Chondrocyte (in vitro differentiated cells): ENCODE results near the gene PTPRN2. TPM values are rescaled to one million over a fixed set of nuclear protein-coding genes. Genes with fewer than 3 reads are reported as not detected.

Experiments used
- DNase-seq: peaks from one replicate; pipeline ENCODE4 v3.0.0; 2021; ENCODE audit warnings: mixed read lengths, low spot score
- H3K27ac Mint-ChIP-seq: one replicate; pipeline ENCODE4 v1.8.0; 2021; ENCODE audit warnings: mild to moderate bottlenecking, moderate library complexity, mixed read lengths; ENCODE audit not compliant: unreplicated experiment
- H3K27me3 Mint-ChIP-seq: 2 replicates; pipeline ENCODE4 v1.8.0; 2021; ENCODE audit warnings: low read depth, mixed read lengths
- H3K36me3 Mint-ChIP-seq: 2 replicates; pipeline ENCODE4 v1.8.0; 2021; ENCODE audit warnings: low read depth, mixed read lengths
- H3K4me1 Mint-ChIP-seq: 2 replicates; pipeline ENCODE4 v1.8.0; 2021; ENCODE audit warnings: low read depth, mild to moderate bottlenecking, mixed read lengths
- H3K4me3 Mint-ChIP-seq: one replicate; pipeline ENCODE4 v1.8.0; 2021; ENCODE audit warnings: mild to moderate bottlenecking, moderate library complexity, mixed read lengths; ENCODE audit not compliant: unreplicated experiment
- H3K9me3 Mint-ChIP-seq: 2 replicates; pipeline ENCODE4 v1.8.0; 2021; ENCODE audit warnings: low read depth, mixed read lengths
- CTCF ChIP-seq: fragments of 200-600 bp; sonication (generic); IDR thresholded peaks from 2 replicates; pipeline ENCODE4 v1.5.0; 2021; ENCODE audit warnings: antibody characterized with exemption, mild to moderate bottlenecking, moderate library complexity
- total RNA-seq: library from RNA; stranded (reverse); gene quantifications from 3 replicates; pipeline ENCODE4 v1.2.1, GENCODE V29; 2021

PTPRN2 gene
- total RNA-seq, 1 donor from 2014 or later: 0.30 TPM

- no peaks in the 10 kb centered on the region for H3K36me3 Mint-ChIP-seq
- H3K4me1 Mint-ChIP-seq: no peaks in the 10 kb centered on the region
- peaks cover 61% of the 10 kb centered on the region for H3K9me3 Mint-ChIP-seq
- no peak for TF ChIP-seq CTCF
- H3K27ac Mint-ChIP-seq: no peak overlapping the region
- no peaks in the 10 kb centered on the region for H3K27me3 Mint-ChIP-seq
- DNase-seq: no peak
- no peak overlapping the region for H3K4me3 Mint-ChIP-seq
Observed at GRCh38 chr7:158291998-158292397, 295.6 kb downstream of the PTPRN2 start.

DNA sequence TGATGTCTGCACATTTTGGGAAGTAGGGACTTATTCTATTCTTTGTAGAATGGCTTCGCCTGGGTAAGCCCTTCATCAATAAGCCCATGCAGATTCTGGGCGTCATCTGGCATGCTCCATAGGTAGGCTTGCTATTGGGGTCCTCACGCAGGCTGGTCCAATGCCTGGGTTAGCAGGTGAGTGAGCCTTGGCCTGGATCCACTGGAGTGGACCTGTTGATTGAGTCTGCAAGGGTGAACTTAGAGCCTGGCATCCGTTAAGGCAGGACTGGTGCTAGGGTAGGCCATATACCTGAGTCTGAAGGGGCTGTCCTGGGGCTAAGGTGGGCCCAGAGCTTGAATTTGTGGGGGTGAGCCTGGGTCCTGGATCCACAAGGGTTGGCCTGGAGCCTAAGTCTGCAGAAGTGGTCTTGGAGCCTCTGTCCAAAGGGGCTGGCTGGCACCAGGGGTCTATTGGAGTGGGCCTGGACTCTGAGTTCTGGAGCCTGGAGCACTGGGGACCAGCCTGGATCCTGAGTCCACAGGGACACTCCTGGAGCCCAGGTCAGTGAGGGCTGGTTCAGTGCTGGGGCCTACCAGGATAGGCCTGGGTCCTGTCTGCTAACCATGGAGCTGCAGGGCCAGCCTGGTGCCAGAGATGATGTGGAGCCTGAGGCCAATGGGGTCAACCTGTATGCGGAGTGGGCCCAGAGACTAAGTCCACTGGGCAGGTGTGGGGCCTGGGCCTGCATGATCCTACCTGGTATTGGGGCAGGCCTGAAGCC lies 297.7 kb downstream of the PTPRN2 start:
- peaks cover 64% of the 10 kb centered on the region for H3K9me3 Mint-ChIP-seq
- no peaks in the 10 kb centered on the region for H3K4me1 Mint-ChIP-seq
- no peaks in the 10 kb centered on the region for H3K36me3 Mint-ChIP-seq
- no peak for TF ChIP-seq CTCF
- no peak for DNase-seq
- H3K27me3 Mint-ChIP-seq: no peaks in the 10 kb centered on the region
- no peak overlapping the region for H3K27ac Mint-ChIP-seq
- no peak overlapping the region for H3K4me3 Mint-ChIP-seq

DNA sequence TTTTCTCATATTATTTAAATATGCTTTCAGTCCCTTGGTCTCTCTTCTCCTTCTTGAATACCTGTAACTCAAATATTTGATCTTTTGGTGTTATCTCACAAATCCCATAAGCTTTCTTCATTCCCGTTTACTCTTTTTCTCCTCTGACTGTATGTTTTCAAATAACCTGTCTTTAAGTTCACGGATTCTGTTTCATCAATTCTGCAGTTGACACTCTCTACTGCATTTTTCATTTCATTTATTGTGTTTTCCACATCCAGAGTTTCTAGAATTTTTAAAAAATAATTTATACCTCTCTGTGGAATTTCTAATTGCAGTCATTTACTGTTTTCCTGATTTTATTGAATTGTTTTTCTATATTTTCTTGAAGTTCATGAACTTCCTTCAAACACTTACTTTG lies 298.4 kb downstream of the PTPRN2 start:
- TF ChIP-seq CTCF: no peak
- H3K36me3 Mint-ChIP-seq: no peaks in the 10 kb centered on the region
- peaks cover 68% of the 10 kb centered on the region for H3K9me3 Mint-ChIP-seq
- no peak overlapping the region for H3K4me3 Mint-ChIP-seq
- no peak for DNase-seq
- no peaks in the 10 kb centered on the region for H3K4me1 Mint-ChIP-seq
- no peaks in the 10 kb centered on the region for H3K27me3 Mint-ChIP-seq
- H3K27ac Mint-ChIP-seq: no peak overlapping the region

DNA sequence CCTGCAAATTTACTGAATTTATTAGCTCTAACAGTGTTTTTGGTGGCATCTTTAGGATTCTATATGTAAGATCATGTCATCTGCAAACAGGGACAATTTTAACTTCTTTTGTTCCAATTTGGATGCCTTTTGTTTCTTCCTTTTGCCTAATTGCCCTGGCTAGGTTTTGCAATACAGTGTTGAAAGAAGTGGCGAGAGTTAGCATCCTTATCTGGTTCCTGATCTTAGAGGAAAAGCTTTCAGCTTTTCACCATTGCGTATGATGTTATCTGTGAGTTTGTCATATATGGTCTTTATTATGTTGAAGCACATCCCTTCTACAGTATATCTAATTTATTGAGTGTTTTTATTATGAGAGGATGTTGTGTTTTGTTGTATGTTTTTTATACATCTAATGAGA lies 301.4 kb downstream of the PTPRN2 start:
- TF ChIP-seq CTCF: no peak
- Mint-ChIP-seq H3K9me3 (peaks cover 76% of the 10 kb centered on the region), H3K27me3 (no peaks in the 10 kb centered on the region), H3K4me3 (no peak overlapping the region), H3K27ac (no peak overlapping the region), H3K4me1 (no peaks in the 10 kb centered on the region), H3K36me3 (no peaks in the 10 kb centered on the region)
- DNase-seq: no peak

GRCh38 chr7:158285383-158285770 lies 302.2 kb downstream of the PTPRN2 start:
- no peak for TF ChIP-seq CTCF
- Mint-ChIP-seq H3K4me3 (no peak overlapping the region), H3K36me3 (no peaks in the 10 kb centered on the region), H3K27ac (no peak overlapping the region), H3K9me3 (peaks cover 74% of the 10 kb centered on the region), H3K27me3 (no peaks in the 10 kb centered on the region), H3K4me1 (no peaks in the 10 kb centered on the region)
- DNase-seq: no peak
